Keratinocyte (primary cell): ENCODE results near the gene NAA50. TPM values are rescaled to one million over a fixed set of nuclear protein-coding genes. Genes with fewer than 3 reads are reported as not detected.

Experiments used
- DNase-seq: peaks from one replicate; pipeline ENCODE4 v3.0.0-alpha.2; 2011; ENCODE audit warnings: low read depth, missing footprints, low spot score
- FAIRE-seq: peaks from 2 replicates; lab custom pipeline; 2011; peaks lifted over from hg19 to GRCh38; lab: Jason Lieb, UNC
- H2AFZ ChIP-seq: 2 replicates; pipeline ENCODE4 v1.6.0; 2012; ENCODE audit warnings: low read length, control low read depth, inconsistent platforms; ENCODE audit not compliant: control insufficient read depth
- H3K27ac ChIP-seq: 2 replicates; pipeline ENCODE4 v1.5.1; 2011; ENCODE audit warnings: low read length; ENCODE audit not compliant: control insufficient read depth, insufficient read depth
- H3K27me3 ChIP-seq: 3 replicates; pipeline ENCODE4 v1.6.0; 2011; ENCODE audit warnings: low read length; ENCODE audit not compliant: control insufficient read depth, insufficient read depth; ENCODE audit errors: extremely low read depth
- H3K36me3 ChIP-seq, 2 experiments: 2 replicates in 1 of 2; 3 replicates in 1 of 2; pipeline ENCODE4 v1.5.1; 2011; ENCODE audit warnings: low read length in 2 of 2, mild to moderate bottlenecking in 1 of 2; ENCODE audit not compliant: control insufficient read depth in 2 of 2, insufficient read depth in 2 of 2; ENCODE audit errors: extremely low read depth in 1 of 2
- H3K4me1 ChIP-seq: 3 replicates; pipeline ENCODE4 v1.5.1; 2011; ENCODE audit warnings: low read length; ENCODE audit not compliant: control insufficient read depth, insufficient read depth; ENCODE audit errors: extremely low read depth
- H3K4me2 ChIP-seq: 3 replicates; pipeline ENCODE4 v1.6.0; 2011; ENCODE audit warnings: low read depth, low read length; ENCODE audit not compliant: control insufficient read depth, insufficient read depth; ENCODE audit errors: extremely low read depth
- H3K4me3 ChIP-seq, 3 experiments: fragments of 200-600 bp in 1 of 3; sonication (generic) in 1 of 3; 2 replicates in 2 of 3; 3 replicates in 1 of 3; pipeline ENCODE4 v1.5.1; 2011 to 2016; ENCODE audit warnings: low read length in 3 of 3, mild to moderate bottlenecking in 3 of 3, control low read depth in 2 of 3, inconsistent platforms in 1 of 3, low read depth in 1 of 3, mixed read lengths in 1 of 3, mixed run types in 1 of 3, moderate library complexity in 1 of 3; ENCODE audit not compliant: control insufficient read depth in 2 of 3, insufficient read depth in 2 of 3; ENCODE audit errors: extremely low read depth in 1 of 3
- H3K79me2 ChIP-seq: 2 replicates; pipeline ENCODE4 v1.6.0; 2012; ENCODE audit warnings: low read length; ENCODE audit not compliant: control insufficient read depth, insufficient read depth
- H3K9ac ChIP-seq: 3 replicates; pipeline ENCODE4 v1.6.0; 2011; ENCODE audit warnings: low read length; ENCODE audit not compliant: control insufficient read depth, insufficient read depth; ENCODE audit errors: extremely low read depth
- H3K9me1 ChIP-seq: 3 replicates; pipeline ENCODE4 v1.6.0; 2011; ENCODE audit warnings: low read length; ENCODE audit not compliant: control insufficient read depth, insufficient read depth; ENCODE audit errors: extremely low read depth
- H3K9me3 ChIP-seq: 2 replicates; pipeline ENCODE4 v1.5.1; 2012; ENCODE audit warnings: low read depth, low read length; ENCODE audit not compliant: control insufficient read depth
- H4K20me1 ChIP-seq: 3 replicates; pipeline ENCODE4 v1.6.0; 2011; ENCODE audit warnings: low read length; ENCODE audit not compliant: control insufficient read depth, insufficient read depth; ENCODE audit errors: extremely low read depth
- EZH2 ChIP-seq: IDR thresholded peaks from one replicate; pipeline ENCODE4 v1.6.1; 2012; ENCODE audit warnings: inconsistent platforms, mild to moderate bottlenecking, low read length, moderate library complexity
- dilution Hi-C: fragments of 300-500 bp; cut with MboI; formaldehyde crosslinking; loops from one replicate; pipeline ENCODE4 v1.7.0; 2020; ENCODE audit warnings: low sequenced_read_pairs; ENCODE audit not compliant: extremely low pct_ligation_motif_present
- polyA plus RNA-seq, 5 experiments: library from polyadenylated mRNA; depleted of rRNA in 3 of 5; stranded (reverse) in 3 of 5; stranded (forward) in 1 of 5; unstranded in 1 of 5; fragments of >200 nt; gene quantifications; 1 replicate in 1 of 5; 2 replicates in 3 of 5; 3 replicates in 1 of 5; pipeline versions ENCODE4 v1.2.1 to v1.2.3, GENCODE V29; 2011 to 2012; ENCODE audit warnings: missing spikeins in 2 of 5, low read depth in 1 of 5, low replicate concordance in 1 of 5
- TF ChIP-seq, protein P1 (sequence below), 3 experiments: IDR thresholded peaks in 1 of 3; conservative IDR thresholded peaks in 1 of 3; optimal IDR thresholded peaks in 1 of 3; 2 replicates in 2 of 3; 3 replicates in 1 of 3; pipeline versions ENCODE3 to v1.5.1; 2011; ENCODE audit warnings: low read length in 3 of 3, mild to moderate bottlenecking in 3 of 3, moderate library complexity in 2 of 3, control low read depth in 1 of 3, inconsistent platforms in 1 of 3; ENCODE audit not compliant: insufficient read depth in 2 of 3; ENCODE audit errors: extremely low read depth in 1 of 3

NAA50 gene
- polyA plus RNA-seq, 1 donor (not counting 4 experiments of a cell fraction or from before 2014, with no cell fraction given): 128 TPM

DNA sequence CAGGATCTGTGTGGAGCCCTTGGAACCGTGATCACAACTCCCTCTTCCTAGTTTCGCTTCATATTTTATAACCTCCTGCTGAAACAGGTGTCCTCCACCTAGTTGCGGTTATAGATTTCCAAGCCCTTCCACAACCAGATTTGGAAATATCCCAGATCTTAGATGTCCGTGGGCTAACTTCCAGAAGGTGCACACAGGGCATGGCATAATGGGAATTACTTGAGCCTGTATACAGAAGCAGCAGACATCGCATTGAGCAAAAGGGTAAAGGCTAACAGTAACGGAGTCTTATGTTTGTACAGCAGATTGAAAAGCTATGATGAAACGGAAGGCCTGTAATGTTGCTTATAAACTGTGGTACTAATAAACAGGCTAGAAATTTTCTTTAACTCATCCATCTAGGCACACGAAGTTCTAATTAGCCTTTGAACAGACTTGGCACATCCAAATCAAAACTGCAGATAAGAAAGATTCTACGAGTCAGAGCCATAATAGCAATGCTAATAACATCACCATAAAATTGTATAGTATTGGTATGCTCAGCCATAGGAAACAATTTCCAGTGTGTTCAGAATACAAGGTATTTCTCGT lies 48.5 kb downstream of the NAA50 start:
- peaks cover 13% of the 10 kb centered on the region for H3K4me1 ChIP-seq
- FAIRE-seq: peak; percentile 44

DNA sequence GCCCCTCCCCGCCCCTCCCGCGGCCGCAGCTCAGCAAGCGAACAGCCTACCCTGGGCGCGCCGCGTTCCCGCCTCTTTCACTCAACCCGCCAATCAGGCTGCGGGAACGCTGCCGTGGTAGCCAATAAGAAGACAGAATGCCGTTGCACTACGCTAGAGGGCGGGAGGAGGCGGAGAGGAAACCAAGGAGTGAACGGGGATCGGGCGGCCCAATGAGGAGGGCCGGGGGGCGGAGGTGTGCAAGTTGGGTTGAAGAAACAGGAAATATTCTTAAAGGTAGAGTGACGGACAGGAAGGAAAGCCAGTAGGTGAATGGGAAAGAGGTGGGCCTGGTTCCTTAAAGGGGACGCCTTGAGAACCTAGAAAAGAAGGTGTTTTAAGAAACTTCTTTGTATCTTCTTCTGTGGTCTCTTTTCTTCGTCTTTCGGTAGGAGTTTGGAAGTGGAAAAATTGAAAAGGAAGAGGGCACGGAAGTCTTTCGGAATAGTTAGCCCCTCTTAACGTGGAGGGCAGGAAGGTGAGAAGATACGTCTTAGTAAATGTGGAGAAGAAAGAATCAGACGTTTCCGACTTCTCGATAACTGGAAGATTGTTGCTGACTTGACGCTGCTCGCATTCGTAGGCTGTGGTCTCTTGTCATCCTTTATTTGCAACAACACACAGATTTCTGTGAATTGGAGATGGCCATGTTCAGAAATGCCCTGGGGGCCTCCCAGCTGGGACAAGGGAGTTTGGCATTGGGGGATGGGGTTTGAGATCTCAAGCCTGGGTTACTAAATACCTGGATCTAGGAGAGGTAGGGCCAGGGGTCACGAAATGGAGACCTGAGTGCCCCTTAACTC lies 49.2 kb downstream of the NAA50 start:
- FAIRE-seq (peak; percentile 91), DNase-seq (peak; percentile 90)
- no peaks in the 10 kb centered on the region for H3K9me3 ChIP-seq
- peak overlapping the region; percentile 85 to 98 (median 92) for H3K4me3 ChIP-seq
- H3K9ac ChIP-seq: peak overlapping the region; percentile 88
- TF ChIP-seq, protein P1, sequence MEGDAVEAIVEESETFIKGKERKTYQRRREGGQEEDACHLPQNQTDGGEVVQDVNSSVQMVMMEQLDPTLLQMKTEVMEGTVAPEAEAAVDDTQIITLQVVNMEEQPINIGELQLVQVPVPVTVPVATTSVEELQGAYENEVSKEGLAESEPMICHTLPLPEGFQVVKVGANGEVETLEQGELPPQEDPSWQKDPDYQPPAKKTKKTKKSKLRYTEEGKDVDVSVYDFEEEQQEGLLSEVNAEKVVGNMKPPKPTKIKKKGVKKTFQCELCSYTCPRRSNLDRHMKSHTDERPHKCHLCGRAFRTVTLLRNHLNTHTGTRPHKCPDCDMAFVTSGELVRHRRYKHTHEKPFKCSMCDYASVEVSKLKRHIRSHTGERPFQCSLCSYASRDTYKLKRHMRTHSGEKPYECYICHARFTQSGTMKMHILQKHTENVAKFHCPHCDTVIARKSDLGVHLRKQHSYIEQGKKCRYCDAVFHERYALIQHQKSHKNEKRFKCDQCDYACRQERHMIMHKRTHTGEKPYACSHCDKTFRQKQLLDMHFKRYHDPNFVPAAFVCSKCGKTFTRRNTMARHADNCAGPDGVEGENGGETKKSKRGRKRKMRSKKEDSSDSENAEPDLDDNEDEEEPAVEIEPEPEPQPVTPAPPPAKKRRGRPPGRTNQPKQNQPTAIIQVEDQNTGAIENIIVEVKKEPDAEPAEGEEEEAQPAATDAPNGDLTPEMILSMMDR (optimal IDR thresholded peaks at IDR 0.05 in 1 of 3, IDR thresholded peaks at IDR 0.05 in 1 of 3, conservative IDR thresholded peaks at IDR 0.05 in 1 of 3; ENCODE audit: extremely low read depth in 1 of 3, insufficient read depth in 2 of 3, low read length in 3 of 3): no peak
- TF ChIP-seq EZH2: no peak
- no peaks in the 10 kb centered on the region for H3K27me3 ChIP-seq
- peak overlapping the region; percentile 76 for H3K27ac ChIP-seq
- peaks cover 13% of the 10 kb centered on the region for H3K4me1 ChIP-seq
- no peaks in the 10 kb centered on the region for H4K20me1 ChIP-seq
- H3K4me2 ChIP-seq: peak overlapping the region; percentile 99
- H3K36me3 ChIP-seq: no peaks in the 10 kb centered on the region
- H2AFZ ChIP-seq: peak overlapping the region; percentile 100
- H3K79me2 ChIP-seq: peaks cover 18% of the 10 kb centered on the region
- dilution Hi-C loops: no loop called here
- no peaks in the 10 kb centered on the region for H3K9me1 ChIP-seq

More for the DNA sequence above, 48.5 kb downstream of the NAA50 start:
- Histone ChIP-seq H3K79me2 (peaks cover 16% of the 10 kb centered on the region), H4K20me1 (no peaks in the 10 kb centered on the region), H3K9me1 (no peaks in the 10 kb centered on the region), H3K9ac (peak overlapping the region; percentile 88), H3K4me2 (peak overlapping the region; percentile 99), H3K9me3 (no peaks in the 10 kb centered on the region), H3K27ac (peak overlapping the region; percentile 76), H3K36me3 (no peaks in the 10 kb centered on the region), H3K4me3 (peak overlapping the region; percentile 70 to 98 (median 92)), H3K27me3 (no peaks in the 10 kb centered on the region), H2AFZ (peak overlapping the region; percentile 100)
- dilution Hi-C loops: no loop called here
- TF ChIP-seq, protein P1 (optimal IDR thresholded peaks at IDR 0.05 in 1 of 3, IDR thresholded peaks at IDR 0.05 in 1 of 3, conservative IDR thresholded peaks at IDR 0.05 in 1 of 3; ENCODE audit: extremely low read depth in 1 of 3, insufficient read depth in 2 of 3, low read length in 3 of 3): no peak
- no peak for TF ChIP-seq EZH2
- DNase-seq: no peak
